GM18873 (cell line): ENCODE data around the gene PIR.

Source experiments
- ATAC-seq: cut with Tn5 transposase; IDR thresholded peaks from one replicate; pipeline ENCODE4 v1.9.1; 2021; ENCODE audit warnings: mild to moderate bottlenecking, moderate library complexity, moderate number of reproducible peaks; ENCODE audit not compliant: unreplicated experiment, low FRiP score

PIR gene

DNA sequence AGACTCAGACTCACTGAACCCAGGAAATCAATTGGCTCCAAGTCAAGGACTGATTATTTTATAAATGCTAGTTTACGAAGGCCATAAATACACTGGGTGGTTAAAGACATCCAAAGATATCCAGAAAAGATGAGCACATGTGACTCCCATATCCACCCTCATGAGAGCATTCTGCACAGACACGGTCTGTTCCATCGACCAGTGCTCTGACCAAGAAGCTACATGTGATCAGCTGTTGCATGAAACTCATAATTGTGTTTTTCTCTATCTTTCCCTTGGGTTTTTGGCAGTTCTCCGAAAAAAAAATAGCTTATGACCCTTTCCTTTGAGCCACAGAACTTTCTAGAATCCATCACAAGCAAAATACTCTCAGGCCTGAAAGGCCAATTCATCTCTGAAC is 2.7 kb upstream of the PIR start:
- no peak for ATAC-seq

DNA sequence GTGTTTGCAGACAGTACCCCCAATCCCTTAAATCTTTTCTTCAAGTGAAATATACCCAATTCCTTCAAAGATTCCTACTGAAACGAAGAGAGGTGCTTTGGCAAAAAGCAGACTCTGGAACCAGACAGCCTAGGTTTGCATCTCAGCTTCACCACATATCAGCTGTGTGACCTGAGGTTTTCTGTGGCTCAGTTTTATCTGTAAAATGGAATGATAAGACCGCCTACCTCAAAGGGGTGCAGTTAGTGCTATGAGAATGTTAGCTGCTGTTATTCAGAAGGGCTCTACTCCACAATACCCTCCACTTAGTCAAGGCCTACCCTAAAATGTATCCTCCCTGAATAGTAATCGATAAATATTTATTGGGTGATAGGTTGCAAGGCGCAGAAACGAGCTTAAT is 664 bp downstream of the PIR start:
- ATAC-seq, result no peak

DNA sequence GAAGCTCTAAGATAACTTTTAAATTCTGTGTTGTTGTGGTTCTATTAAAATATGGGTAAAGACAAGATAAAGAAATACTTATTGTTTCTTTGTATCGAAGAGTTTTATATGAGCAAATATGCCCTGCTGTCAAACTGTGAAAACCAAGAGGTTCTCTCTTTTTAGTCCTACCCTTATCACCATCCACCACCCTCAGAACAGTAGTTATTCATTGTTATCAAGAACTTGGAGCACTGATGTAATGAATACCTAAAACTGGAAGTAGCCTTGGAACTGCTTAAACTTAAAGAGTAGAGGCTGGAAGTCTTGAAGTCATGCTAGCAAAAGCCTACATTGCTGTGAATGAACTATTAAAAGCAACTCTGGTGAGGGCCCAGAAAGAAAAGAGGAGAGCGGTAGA is 9.2 kb downstream of the PIR start:
- ATAC-seq, result no peak

DNA sequence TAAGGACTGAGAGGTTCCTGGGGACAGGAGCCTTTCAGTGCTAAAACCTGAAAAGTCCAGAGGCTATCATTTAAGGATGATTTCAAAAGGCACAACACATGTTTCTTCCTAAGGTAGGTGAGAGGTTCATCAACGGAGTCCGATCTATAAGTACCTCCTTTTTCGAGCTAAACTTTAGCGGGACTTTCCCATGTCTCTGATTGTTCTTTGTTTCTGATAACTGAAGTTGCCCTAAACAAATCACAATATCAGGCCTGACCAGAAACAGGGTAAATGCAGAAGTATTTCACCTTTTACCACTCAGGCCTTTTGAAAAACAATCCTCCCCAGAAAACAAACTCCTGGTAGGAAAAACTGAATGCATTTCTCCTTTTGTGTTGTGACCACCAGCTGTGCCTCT is 17.6 kb downstream of the PIR start:
- no peak for ATAC-seq

DNA sequence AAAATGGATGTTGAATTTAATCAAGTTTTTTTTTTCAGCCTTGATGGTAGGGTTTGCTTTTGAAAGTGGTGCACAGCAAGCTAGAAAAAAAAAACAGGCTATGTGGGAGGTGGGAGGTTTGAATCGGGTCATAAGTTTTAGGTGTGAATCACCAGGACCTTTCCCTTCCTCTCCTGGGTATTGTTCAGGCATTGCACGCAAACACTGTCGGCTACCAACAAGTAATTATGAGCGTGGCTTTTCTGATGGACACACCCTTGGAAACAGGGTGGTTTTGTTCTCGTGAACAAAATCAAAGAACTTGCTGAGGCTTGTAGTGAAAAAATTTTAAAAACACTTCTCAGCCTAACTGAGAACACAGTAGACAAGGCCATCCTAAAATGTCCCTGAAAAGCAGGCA is 18.1 kb downstream of the PIR start:
- ATAC-seq, result no peak

DNA sequence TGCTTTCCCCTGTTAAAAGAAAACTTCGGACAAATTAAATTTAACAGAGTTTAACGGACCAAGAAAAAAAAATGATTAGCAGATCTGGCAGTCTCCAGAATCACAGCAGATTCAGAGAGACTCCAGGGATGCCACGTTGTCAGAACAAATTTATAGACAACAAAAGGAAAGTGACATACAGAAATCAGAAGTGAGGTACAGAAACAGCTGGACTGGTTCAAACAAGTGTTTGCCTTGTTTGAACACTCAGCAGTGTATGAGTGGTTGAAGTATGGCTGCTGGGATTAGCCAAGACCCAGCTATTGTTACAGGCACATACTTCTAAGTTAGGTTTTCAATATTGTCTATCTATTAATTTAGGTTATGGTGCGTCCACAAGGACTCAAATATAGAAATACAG is 19.1 kb downstream of the PIR start:
- no peak for ATAC-seq

DNA sequence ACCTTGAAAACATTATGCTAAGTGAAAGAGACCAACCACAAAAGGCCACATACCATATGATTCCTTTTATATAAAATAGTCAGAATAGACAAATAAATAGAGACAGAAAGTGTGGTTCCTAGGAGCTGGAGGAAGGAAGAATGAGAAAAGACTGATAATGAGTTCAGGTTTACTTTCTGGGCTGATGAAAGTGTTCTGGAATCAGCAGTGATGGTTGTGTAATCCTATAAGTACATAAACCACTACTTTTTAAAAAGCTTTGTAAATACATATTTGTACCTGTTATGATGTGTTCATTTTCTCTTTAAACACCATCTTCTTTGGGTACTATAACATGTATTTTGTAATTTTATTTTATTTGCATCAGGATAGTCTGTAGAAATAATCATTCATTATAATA is 20.6 kb downstream of the PIR start:
- no peak for ATAC-seq

DNA sequence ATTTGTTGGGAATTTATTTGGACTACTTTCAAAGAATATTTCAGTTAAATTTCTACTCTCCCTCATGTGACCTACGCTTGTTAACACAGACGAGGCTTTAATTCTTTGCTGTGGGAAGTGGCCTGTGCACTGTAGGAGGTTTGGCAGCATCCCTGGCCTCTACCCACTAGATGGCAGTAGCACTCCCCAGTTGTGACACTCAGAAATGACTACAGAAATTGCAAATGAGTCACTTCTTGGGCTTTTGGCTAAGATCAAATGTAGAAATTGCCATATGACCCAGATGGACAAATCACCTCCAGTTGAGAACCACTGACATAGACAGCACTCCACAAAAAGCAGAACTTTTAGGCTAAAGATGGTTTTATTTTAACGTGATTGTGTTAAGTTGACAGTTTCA is 22.1 kb downstream of the PIR start:
- ATAC-seq, result no peak

DNA sequence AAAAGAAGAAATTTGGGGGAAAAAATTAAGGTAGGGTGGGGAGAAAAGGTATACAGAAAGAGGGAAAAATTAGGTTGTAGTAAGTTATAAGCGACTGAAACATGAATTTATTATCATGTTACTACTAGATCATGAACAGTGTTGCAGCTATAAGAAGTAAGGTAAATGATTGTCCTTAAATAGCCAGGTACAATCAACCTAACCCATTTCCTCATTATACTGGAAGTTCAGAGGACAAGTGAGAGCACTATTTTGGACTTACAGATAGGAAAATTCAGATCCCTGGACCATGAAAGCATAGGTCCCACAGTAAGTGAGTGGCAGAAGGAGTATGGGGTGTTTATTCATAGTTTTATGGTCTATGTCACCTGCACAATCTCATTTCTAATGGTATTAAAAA is 23.5 kb downstream of the PIR start:
- ATAC-seq, result no peak

DNA sequence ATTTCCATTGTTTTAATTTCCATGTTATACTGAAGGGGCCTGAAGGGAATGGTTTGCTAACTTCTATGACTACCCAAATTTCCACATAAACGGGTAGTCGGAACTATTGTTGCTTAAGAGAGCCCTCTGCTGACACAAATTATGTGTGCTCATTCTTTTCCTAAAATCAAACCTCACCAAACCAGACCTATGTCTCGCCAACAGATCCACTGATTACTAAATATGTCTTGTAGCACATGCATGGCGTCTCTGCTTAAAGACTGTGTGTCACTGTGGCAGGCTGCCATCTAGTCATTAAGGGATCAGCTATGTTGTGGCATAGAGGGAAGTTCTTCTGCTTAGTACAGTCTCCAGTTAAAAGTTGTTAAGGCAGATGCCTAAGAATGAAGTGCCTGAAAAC is 25.1 kb downstream of the PIR start:
- ATAC-seq, result no peak

DNA sequence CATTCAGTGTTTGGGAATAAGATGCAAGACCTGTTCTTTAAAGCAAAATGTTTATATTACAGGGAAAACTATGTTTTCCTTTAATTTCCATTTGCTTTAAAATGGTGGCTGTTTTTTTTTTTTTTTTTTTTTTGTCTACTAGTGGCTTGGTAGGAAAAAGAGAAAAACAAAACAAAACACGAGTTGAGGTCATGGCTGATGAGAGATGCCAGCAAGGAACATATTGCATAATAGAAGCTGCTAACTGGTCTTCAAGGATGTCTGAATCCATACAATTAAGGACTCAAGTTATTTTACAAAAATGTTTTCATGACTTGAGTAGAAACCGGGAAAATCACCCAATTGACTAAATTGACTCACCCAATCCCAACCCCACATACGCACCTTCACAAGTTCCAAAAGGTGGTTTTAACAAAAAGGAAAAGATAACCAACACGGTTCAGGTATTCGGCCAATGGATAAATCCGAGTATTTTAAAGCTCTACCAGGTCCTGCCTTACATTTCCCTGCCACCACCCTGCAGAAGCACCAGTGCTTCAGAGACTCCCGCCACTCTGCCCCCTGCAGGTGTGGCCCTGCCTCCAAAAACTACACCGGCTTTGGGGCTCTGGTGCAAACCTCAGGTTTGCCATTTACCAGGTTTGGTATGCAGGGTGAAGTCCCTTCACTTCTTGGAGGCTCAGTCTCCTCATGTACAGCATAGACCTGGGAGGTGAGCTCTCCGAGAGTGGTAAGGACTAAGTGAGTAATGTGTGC is 27.1 kb downstream of the PIR start:
- no peak for ATAC-seq

DNA sequence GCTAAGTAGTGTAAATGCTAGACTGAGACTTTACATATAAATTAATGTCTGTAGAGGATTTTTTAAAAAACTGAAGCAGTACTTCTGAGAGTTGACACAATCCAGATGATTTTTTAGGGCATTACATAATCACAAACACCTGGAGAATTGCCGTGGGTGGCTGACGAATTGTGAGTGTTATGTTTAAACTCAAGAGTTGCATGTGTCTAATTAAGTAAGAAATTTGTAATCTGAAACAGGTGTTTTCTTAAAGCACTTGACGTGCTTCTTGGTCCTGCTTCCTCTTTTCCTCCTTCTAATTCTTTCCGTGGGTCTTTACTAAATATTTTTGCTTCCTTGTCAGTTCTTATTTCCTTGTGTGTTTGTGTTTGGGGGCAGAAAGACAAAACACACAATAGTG is 27.8 kb downstream of the PIR start:
- no peak for ATAC-seq

DNA sequence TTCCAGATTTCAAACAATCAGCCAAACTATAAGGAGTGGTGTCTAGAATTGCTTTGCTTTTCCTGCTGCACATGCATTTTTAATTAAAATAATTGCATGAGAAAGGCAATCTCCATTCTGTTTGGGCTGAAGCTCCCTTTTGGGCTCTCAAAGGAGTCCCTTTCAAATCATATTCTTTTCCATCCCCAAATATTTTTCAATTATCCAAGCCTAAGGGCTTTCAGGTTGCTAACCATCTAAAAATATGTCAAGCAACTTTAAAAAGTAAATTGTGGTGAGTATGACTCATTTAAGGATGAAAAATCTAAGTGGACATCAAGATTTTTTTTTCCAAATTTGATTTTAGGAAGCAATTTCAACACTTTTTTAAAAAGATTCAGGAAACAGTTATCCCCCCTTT is 28.4 kb downstream of the PIR start:
- no peak for ATAC-seq

DNA sequence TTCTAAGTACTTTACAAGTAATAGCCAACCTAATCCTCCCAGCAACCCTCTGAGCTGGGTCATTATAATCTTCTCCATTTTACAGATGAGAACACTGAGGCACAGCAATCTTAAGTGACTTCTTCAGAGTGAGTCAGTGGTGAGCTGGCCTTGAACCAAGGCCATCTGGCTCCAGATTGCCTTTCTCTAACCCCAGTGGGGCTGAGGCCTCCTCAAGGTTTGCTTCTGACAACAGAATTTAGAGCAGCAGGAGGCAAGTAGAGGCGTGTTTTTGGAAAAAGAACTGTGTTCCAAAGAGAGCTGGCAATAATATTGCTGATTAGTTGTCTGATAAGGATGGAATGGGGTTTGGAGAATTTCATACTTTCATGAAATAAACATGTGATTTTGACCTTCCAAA is 41.2 kb downstream of the PIR start:
- ATAC-seq, result no peak

DNA sequence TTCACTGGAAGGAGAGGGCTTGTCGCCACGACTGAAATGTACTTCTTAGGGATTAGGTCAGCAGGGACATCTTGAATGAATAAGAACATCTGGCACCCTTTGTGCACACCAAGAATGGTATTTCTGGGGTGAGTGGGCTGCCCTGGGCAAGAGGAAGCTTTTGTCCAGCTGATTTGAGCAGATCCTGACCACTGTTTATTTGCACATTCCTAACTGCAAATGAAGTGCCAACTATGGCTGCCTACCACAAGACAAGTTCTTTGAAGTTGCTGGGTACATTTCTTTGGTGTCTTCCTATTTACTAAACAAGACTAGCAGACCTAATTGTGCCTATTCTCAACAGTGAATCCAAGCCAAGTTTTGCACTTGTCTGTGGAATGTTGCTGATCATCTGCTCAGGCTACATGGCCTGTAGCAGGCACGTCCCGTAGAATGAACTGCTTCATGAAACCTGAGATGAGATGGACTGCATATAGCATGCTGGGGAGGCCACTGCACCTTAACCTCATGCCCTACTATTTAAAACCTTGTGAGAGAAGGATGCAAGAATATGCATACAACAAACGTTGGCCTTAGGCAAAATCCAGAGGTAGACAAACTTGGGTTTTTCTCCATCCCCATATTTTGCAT is 45.0 kb downstream of the PIR start:
- no peak for ATAC-seq

DNA sequence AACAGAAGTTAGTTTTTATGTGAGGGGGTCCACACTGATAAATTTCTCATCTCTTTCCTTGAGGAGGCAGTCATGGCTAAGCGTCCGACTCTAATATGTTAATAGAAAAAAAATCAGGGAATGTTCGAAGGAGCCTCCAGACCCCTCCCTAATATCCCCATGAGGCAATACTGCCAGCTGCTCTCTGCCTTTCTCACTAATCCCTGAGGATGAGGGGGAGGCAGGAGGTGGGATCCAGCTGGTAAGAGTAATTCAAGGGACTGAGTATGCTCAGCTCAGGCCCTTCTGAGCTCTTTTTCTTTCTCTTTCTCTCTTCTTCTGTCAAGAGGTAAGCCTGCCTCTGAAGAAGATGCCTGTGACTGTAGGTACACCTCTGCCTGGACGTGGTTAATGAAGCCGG is 51.7 kb downstream of the PIR start:
- no peak for ATAC-seq

DNA sequence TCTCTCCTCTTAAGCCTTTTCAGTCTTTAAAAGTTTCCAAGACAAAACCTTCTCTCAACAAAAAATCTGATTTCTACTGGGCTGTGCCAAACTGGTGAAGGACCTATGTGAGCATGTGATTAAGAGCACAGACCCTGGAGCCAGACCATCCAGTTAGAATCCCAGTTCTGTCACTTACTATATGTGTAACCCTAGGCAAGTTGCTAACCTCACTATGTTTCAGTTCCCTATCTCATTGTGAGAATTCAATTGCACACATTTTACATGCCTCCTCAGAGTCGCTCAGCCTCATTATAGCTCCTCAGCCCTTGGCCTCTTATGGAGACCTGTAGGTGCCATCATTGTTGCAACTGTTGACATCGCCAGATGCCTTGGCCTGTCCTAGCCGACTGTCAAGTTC is 54.8 kb downstream of the PIR start:
- peak; percentile 55 for ATAC-seq

DNA sequence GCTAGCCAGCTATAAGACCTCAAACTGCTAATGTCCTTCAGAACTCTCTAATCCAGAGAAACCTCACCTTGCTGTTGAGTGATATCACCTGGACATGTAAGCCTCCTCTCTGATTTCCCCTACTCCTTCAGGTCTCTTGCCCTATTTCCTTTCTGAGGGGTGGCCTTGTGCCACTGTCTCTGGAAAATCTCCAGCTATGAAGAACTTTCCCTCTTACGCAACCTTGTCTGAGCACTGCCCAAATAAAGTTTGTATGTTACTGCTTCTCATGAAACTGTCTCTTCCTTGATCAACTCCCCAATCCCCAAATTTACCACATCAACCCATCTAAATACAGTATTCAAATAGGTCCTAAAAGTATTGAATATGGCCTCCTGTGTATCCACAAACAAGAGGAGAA is 55.4 kb downstream of the PIR start:
- ATAC-seq, result no peak

DNA sequence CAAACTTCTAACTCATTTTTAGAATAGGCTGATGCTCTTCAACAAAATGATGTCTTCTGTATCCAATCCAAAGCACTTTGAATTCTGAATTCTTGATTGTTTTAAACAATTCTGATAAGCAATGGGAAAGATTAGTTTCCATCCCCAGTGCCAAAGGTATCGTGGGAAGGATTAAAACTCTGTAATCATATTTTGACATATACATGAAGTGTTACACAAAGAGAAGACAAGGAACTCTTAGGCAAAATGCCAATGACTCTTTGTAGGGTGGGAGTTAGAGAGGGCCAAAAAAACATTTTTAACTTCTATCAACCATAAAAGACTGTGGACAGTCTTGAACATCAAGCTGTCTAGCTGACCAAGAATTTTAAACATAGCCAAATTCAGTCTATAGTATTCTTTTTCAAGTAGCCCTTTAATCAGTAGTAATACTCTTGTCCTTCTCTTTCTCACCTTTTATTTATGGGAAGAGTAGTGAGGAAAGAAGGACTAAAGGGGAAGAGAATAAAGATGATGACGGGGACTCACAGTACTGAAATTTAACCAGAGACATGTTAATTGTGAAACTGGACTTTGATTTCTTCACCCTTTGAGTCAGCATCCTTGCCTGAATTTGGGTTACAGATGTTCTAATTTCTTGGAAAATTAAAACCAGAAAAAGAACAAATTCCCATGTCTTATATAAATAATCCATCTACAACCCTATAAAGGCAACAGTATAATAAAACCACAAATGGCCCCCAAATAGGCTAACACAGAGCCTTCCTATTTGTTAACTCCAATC is 57.1 kb downstream of the PIR start:
- no peak for ATAC-seq

DNA sequence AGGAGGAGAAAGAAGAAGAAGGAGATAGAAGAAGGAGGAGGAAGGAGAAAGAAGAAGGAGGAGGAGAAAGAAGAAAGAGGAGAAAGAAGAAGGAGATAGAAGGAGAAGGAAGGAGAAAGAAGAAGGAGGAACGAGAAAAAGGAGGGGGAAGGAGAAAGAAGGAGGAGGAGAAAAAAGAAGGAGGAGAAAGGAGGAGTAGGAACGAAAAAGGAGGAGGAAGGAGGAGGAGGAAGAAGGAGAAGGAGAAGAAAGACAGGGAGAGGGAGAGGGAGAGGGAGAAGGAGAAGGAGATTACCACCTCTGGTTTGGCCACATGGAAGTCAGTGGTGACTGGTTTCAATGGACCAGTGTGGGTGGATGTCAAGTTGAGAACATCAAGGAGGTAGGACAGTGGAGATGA is 58.9 kb downstream of the PIR start:
- ATAC-seq, result no peak

DNA sequence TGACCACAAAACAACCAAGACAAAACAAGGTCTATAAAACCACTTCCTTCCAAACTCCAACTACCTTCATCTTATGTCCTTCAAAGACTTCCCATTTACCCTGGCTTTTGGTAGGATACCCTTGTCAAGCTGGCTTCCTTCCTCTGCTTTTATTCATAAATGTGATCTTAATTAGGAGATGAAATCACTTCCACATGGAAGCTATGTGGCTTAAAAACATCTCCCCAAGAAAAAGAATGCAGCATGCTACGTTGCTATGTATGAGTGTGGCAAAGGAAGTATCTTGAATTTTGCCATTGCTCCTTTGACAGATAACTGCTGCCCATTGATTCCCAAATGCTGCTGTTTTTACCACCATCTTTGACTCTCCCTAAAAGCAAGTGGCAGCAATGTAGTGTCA is 62.5 kb downstream of the PIR start:
- no peak for ATAC-seq

DNA sequence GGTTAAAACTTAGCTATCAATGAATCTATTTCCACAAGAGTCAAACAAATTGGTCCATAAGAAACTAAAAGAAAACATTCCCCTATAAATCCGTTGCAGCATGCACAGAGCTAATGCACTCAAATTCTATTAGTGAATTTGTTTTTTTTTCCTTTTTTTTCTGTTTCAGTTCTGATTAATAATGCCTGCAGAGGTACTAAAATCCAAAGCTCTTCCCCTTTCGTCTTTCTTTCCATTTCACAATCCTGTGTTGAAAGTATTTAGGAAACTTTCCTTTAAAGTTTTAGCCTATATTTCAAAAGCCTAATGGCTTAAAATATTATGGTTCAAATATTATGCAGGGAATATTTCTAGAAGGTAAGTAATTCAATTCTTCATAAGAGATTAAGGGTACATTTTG is 63.1 kb downstream of the PIR start:
- ATAC-seq, result no peak
